Left lung (tissue), 10 donors: ENCODE measurements around the gene RASGRP2. TPM values are rescaled to one million over a fixed set of nuclear protein-coding genes. Genes with fewer than 3 reads are reported as not detected.

ENCODE experiments used
- ATAC-seq: fragments of 200-7000 bp; cut with Tn5 transposase; one replicate; pipeline ENCODE4 v1.9.1; 2020; ENCODE audit warnings: moderate library complexity
- DNase-seq, 4 donors: peaks; one replicate each; pipeline ENCODE4 v3.0.0-alpha.2; 2013 to 2020
- H3K27ac ChIP-seq, 2 donors: fragments of 200-600 bp; sonication (generic) in 1 of 2; one replicate each; pipeline versions ENCODE4 v1.5.0 to v1.8.0; 2020 to 2021
- H3K27me3 ChIP-seq, 2 donors: fragments of 200-600 bp; sonication (generic) in 1 of 2; one replicate each; pipeline versions ENCODE4 v1.5.0 to v1.8.0; 2020 to 2021
- H3K36me3 ChIP-seq, 2 donors: fragments of 200-600 bp; sonication (generic) in 1 of 2; one replicate each; pipeline versions ENCODE4 v1.5.0 to v1.8.0; 2020 to 2021
- H3K4me1 ChIP-seq, 2 donors: fragments of 200-600 bp; one replicate each; pipeline ENCODE4 v1.8.0; 2021
- H3K4me3 ChIP-seq, 2 donors: fragments of 200-600 bp; sonication (generic) in 1 of 2; one replicate each; pipeline versions ENCODE4 v1.5.0 to v1.8.0; 2020 to 2021; ENCODE audit warnings: mild to moderate bottlenecking in 1 of 2
- H3K9me3 ChIP-seq, 2 donors: fragments of 200-600 bp; sonication (generic) in 1 of 2; one replicate each; pipeline versions ENCODE4 v1.5.0 to v1.8.0; 2020 to 2021
- intact Hi-C, 2 donors: fragments of 100-400 bp; cut with DNase I; formaldehyde crosslinking; loops; one replicate each; pipeline versions ENCODE4 v1.11.2 to v1.14.2; 2022
- polyA plus RNA-seq, 6 donors: library from polyadenylated mRNA; unstranded; fragments of 120-200 nt; gene quantifications; one replicate each; pipeline ENCODE4 v1.2.1, GENCODE V29; 2013; ENCODE audit not compliant: insufficient read length in 6 of 6
- total RNA-seq, 2 donors: library from RNA; stranded (reverse); fragmentation: NEBNext Ultra II Directional; extraction: Animal tissue kit (Norgen Biotek cat#: 25700); gene quantifications; one replicate each; pipeline ENCODE4 v1.2.1, GENCODE V29; 2021
- TF ChIP-seq, protein P1 (sequence below), 2 donors: fragments of 200-600 bp; sonication (generic) in 1 of 2; IDR thresholded peaks; one replicate each; pipeline versions ENCODE4 v1.5.0 to v1.8.0; 2021; ENCODE audit warnings: antibody characterized with exemption in 2 of 2
- donor health status: DM: no; HTN: yes; CAD: no.
- donor health status: DM: no; HTN: no; CAD: no.

RASGRP2 gene
- total and polyA plus RNA-seq, 8 donors: 9.0 to 35.3 (median 9.9) TPM

- TF ChIP-seq, protein P1, sequence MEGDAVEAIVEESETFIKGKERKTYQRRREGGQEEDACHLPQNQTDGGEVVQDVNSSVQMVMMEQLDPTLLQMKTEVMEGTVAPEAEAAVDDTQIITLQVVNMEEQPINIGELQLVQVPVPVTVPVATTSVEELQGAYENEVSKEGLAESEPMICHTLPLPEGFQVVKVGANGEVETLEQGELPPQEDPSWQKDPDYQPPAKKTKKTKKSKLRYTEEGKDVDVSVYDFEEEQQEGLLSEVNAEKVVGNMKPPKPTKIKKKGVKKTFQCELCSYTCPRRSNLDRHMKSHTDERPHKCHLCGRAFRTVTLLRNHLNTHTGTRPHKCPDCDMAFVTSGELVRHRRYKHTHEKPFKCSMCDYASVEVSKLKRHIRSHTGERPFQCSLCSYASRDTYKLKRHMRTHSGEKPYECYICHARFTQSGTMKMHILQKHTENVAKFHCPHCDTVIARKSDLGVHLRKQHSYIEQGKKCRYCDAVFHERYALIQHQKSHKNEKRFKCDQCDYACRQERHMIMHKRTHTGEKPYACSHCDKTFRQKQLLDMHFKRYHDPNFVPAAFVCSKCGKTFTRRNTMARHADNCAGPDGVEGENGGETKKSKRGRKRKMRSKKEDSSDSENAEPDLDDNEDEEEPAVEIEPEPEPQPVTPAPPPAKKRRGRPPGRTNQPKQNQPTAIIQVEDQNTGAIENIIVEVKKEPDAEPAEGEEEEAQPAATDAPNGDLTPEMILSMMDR (IDR thresholded peaks at IDR 0.05): no peak
- ATAC-seq: no peak
- H3K27ac ChIP-seq: no peak overlapping the region
- H3K9me3 ChIP-seq: no peaks in the 10 kb centered on the region
- peaks cover 0 to 12% of the 10 kb centered on the region in 2 donors for H3K4me1 ChIP-seq
- H3K36me3 ChIP-seq: no peaks in the 10 kb centered on the region
- DNase-seq: no peak
- H3K27me3 ChIP-seq: no peaks in the 10 kb centered on the region
- intact Hi-C loops: no loop called here
- no peak overlapping the region for H3K4me3 ChIP-seq
Observed at GRCh38 chr11:64755681-64756361, 11.9 kb upstream of the RASGRP2 start.

GRCh38 chr11:64754919-64755662 lies 11.1 kb upstream of the RASGRP2 start:
- no peak overlapping the region for H3K4me3 ChIP-seq
- intact Hi-C loops: no loop called here
- TF ChIP-seq, protein P1 (IDR thresholded peaks at IDR 0.05): no peak
- ATAC-seq (no peak), DNase-seq (peak in 1 of 4 donors; percentile 66)
- peaks cover 0 to 6% of the 10 kb centered on the region in 2 donors for H3K4me1 ChIP-seq
- no peaks in the 10 kb centered on the region for H3K9me3 ChIP-seq
- no peaks in the 10 kb centered on the region for H3K27me3 ChIP-seq
- no peak overlapping the region for H3K27ac ChIP-seq
- H3K36me3 ChIP-seq: peaks cover 0 to 2% of the 10 kb centered on the region in 2 donors

- Histone ChIP-seq H3K4me3 (no peak overlapping the region), H3K36me3 (peaks cover 0 to 5% of the 10 kb centered on the region in 2 donors), H3K4me1 (no peaks in the 10 kb centered on the region), H3K9me3 (no peaks in the 10 kb centered on the region), H3K27ac (no peak overlapping the region), H3K27me3 (no peaks in the 10 kb centered on the region)
- no peak for ATAC-seq
- intact Hi-C loops: no loop called here
- TF ChIP-seq, protein P1 (IDR thresholded peaks at IDR 0.05): no peak
- peak in 1 of 4 donors; percentile 24 for DNase-seq
Observed at GRCh38 chr11:64754124-64754918, 10.4 kb upstream of the RASGRP2 start.

DNA sequence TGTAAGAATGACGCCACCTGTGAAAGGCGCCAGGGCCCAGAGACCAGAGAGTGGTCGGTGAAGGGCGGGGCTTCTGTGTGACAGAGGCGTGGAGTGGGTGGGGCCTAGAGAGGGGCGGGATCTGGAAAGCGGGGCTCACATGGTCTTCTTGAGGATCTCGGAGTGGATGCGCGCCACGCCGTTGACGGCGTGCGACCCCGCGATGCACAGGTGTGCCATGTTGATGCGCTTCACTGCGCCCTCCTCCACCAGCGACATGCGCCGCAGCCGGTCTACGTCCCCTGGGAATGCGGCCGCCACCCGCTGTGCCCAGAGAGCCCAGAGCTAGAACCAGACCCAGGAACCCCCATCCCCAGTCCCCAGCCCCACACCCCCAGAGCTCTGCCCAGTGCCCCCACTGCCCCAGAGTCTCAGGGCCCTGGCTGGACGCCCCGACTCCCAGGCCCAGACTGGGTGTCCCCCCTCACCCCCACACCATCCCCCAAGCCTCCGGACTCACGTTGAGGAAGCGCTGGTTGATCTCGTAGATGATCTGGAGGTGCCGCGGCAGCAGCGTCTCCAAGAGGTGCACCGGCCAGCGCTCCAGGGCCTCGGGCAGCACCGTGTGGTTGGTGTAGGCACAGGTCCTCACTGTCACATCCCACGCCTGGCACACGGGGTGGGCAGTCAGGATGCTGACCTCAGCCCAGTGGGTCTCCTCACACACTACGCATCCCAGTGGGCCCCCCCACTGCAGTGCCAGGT lies 9.6 kb upstream of the RASGRP2 start:
- H3K4me1 ChIP-seq: no peaks in the 10 kb centered on the region
- no peaks in the 10 kb centered on the region for H3K27me3 ChIP-seq
- H3K27ac ChIP-seq: no peak overlapping the region
- no peak for ATAC-seq
- intact Hi-C loops: no loop called here
- peaks cover 0 to 5% of the 10 kb centered on the region in 2 donors for H3K36me3 ChIP-seq
- no peak overlapping the region for H3K4me3 ChIP-seq
- TF ChIP-seq, protein P1 (IDR thresholded peaks at IDR 0.05): no peak
- H3K9me3 ChIP-seq: no peaks in the 10 kb centered on the region
- DNase-seq: peak in 1 of 4 donors; percentile 78
